GM21515 (cell line): ENCODE data around the gene ZNF217.
"Not testable (repeated sequence)": the region's sequence is repeated elsewhere in the genome, so short reads cannot be mapped to it uniquely, and the experiment has no call there.

Experiments
- ATAC-seq: cut with Tn5 transposase; IDR thresholded peaks from one replicate; pipeline ENCODE4 v1.9.1; 2021; ENCODE audit not compliant: unreplicated experiment

The ZNF217 gene

DNA sequence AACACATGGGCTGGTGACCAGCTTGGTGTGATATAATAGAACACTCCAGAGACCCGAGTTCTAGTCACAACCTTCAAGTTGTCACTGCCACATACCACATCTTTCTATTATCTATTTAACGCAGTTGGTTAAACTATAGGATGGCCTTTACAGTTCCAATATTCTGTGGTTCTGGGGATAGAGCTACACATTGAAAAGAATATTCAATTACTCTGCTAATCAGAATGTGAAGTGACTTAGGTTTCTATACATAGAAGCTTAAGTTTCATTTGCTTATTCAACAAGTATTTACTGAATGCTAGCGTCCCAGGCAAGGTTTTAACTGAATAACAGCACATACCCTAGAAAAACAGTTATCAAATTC, 9.1 kb downstream of the ZNF217 start:
- not testable (repeated sequence) for ATAC-seq

GRCh38 chr20:53583660-53584549, 9.7 kb downstream of the ZNF217 start:
- ATAC-seq, result not testable (repeated sequence)

DNA sequence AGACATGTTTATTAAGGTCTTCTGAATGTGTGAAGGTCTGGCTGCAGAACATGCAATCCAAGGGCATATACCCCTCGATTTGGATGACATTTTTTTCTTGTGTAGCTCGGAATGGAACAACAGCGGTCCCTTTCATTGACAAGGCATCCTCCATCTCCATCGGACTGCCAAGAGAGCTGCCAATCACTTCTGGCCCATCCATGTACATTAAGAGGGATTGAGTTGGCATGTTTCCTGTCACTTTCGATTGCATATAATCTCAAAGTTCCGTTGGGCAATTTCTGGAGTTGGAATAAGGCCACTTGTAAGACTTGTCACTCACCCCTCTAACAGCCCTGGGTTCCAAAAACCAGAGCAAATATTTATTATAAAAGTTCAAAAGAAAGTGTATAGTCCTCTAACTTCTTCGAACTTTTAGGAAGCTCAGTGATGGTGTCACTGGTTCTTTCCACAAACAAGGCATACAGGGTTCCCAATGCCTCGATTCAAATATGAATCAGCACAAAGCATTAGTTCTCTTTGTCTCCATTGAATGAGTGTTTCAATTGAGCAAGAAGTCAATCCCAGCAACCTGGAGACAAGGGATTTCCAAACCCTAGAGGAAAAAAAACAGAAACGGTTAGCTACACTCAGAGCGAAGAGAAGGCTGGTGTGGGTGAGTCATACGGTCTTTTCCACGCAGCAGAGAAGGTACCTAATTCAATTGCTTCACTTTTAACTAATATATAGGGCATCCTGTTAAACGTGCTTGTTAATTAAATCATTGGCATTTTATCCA, 10.9 kb downstream of the ZNF217 start:
- no peak for ATAC-seq

DNA sequence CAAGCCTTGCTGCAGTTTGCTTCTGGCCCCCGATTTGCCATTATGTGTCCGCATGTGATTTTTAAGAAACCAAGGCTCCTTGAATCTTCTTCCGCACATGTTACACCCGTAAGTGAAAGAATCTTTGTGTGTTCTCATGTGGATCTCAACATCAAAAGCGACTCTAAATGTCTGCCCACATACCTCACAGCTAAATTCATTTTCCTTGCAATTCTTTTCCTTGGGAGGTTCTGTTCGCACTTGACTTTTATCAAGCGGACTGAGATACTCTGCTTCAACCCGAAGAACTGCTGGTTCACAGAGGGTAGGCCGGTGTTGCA, 11.4 kb downstream of the ZNF217 start:
- no peak for ATAC-seq

GRCh38 chr20:53581444-53582250, 12.0 kb downstream of the ZNF217 start:
- ATAC-seq, result no peak

- no peak for ATAC-seq
Observed at GRCh38 chr20:53580376-53581111, 13.1 kb downstream of the ZNF217 start.

GRCh38 chr20:53579581-53580375, 13.9 kb downstream of the ZNF217 start:
- ATAC-seq, result no peak

DNA sequence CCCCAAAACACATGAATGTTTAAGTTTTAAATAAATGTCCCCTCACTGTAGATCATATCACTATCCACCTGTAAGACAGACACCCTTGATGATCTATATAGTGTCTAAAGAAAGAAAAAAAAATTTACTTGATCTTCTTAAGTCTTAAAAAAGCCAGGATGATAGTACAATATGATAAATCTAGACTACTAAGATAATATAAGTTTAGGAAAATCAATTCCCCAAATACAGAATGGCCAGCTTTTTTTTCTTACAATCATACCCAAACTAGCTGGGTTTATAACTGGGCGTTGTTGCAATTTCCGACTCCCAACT, 14.4 kb downstream of the ZNF217 start:
- no peak for ATAC-seq

- ATAC-seq, result peak; percentile 38
Observed at GRCh38 chr20:53578492-53579222, 15.0 kb downstream of the ZNF217 start.

DNA sequence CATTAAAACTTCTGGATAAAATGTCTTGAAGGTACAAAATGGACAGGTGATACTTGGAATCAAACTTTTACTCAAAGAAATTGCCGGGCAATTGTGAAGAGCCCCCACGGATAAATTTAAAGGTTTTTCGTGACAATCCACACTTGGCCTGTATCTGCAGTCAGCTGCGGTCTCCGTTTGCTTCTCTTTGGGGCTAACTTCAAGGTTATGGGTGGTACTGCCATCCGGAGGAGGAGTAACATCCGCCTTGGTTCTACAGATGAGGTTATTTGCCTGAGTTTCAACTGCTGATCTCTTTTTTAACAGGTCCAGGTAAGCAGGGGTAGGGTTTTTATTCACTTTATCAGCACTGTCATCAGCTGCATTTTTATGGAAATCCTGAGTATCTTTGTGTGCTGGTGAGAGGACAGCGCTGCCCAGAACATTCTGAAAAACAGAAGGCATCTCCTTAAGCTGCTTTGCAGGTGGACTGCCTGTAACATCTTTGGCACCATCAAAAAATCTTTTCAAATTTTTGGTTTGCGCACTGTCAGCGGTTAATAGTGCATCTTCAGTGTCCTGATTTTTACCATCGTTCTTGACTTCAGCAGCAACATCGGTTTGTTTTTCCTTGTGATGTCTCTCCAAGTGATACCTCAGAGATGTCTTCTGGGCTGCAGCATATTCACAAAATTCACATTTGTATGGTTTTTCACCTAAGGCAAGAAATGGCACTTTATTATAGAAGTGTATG, 16.9 kb downstream of the ZNF217 start:
- ATAC-seq, result no peak

GRCh38 chr20:53576195-53576580, 17.5 kb downstream of the ZNF217 start:
- ATAC-seq, result no peak

- ATAC-seq, result no peak
Observed at GRCh38 chr20:53575481-53576194, 18.0 kb downstream of the ZNF217 start.

- ATAC-seq, result no peak
Observed at GRCh38 chr20:53574819-53575218, 18.8 kb downstream of the ZNF217 start.

DNA sequence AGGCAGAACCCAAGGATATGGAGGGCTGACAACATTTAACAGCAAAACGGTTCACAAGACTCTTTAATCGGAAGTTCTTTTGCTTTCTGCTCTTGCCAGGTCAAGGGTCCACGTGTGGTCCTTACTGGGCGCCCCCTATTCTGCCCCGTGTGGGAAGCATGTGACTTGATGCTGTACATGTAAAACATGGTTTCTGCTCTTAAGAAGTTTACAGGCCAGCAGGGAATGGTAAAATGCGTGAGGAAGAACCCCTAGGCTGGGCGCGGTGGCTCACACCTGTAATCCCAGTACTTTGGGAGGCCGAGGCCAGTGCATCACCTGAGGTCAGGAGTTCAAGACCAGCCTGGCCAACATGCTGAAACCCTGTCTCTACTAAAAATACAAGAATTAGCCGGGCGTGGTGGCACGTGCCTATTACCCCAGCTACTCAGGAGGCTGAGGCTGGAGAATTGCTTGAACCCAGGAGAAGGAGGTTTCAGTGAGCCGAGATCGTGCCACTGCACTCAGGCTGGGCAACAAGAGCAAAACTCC, 19.3 kb downstream of the ZNF217 start:
- no peak for ATAC-seq

GRCh38 chr20:53571555-53572286, 21.9 kb downstream of the ZNF217 start:
- no peak for ATAC-seq

- ATAC-seq, result no peak
Observed at GRCh38 chr20:53570446-53571276, 23.0 kb downstream of the ZNF217 start.
